Erythroblast (primary cell): ENCODE results near the gene CD93.

ENCODE experiments used
- GATA1 ChIP-seq: IDR thresholded peaks from 2 replicates; pipeline ENCODE4 v1.6.1; 2011; ENCODE audit warnings: low read depth, mild to moderate bottlenecking, control low read depth, low read length, moderate library complexity
- POLR2A ChIP-seq: IDR thresholded peaks from 2 replicates; pipeline ENCODE4 v1.6.1; 2011; ENCODE audit warnings: mild to moderate bottlenecking, low read length

DNA sequence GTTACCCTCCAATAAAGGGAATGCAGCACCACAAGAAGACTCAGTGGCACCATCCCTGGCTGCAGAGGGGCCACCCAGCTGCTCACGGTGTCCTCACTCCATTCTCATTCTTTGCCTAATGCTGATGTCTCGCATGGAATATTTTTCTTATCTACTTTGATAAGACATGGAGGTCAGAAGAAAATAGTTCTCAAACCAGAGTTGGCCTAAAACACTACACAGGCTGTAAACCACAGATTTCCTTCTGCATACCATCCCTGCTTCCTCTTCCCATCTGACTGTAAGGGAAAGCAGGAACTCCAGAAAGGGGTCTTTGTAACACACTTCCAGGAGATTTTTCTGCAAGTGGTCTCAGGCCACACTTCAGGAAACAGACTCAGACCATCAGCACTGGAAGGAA, 43.1 kb upstream of the CD93 start:
- TF ChIP-seq POLR2A (no peak), GATA1 (no peak)
